Right ventricle myocardium inferior (tissue), 1 donor: ENCODE results near the gene FAM120B. TPM values are rescaled to one million over a fixed set of nuclear protein-coding genes. Genes with fewer than 3 reads are reported as not detected.

Experiments used
- ATAC-seq: fragments of 200-7000 bp; cut with Tn5 transposase; one replicate; pipeline ENCODE4 v1.9.1; 2020; ENCODE audit warnings: mild to moderate bottlenecking, moderate library complexity
- DNase-seq: peaks from one replicate; pipeline ENCODE4 v3.0.0; 2021; ENCODE audit errors: missing footprints
- intact Hi-C: fragments of 100-400 bp; cut with DNase I; formaldehyde crosslinking; loops from one replicate; pipeline ENCODE4 v1.11.0; 2022
- total RNA-seq: library from RNA; stranded (reverse); fragmentation: NEBNext Ultra II Directional; extraction: Animal tissue kit (Norgen Biotek cat#: 25700); gene quantifications from one replicate; pipeline ENCODE4 v1.2.1, GENCODE V29; 2021
- donor health status: DM: no; HTN: yes; CAD: no; lungs with severe emphysema.

FAM120B gene
- total RNA-seq, 1 donor from 2014 or later, result 16.3 TPM

DNA sequence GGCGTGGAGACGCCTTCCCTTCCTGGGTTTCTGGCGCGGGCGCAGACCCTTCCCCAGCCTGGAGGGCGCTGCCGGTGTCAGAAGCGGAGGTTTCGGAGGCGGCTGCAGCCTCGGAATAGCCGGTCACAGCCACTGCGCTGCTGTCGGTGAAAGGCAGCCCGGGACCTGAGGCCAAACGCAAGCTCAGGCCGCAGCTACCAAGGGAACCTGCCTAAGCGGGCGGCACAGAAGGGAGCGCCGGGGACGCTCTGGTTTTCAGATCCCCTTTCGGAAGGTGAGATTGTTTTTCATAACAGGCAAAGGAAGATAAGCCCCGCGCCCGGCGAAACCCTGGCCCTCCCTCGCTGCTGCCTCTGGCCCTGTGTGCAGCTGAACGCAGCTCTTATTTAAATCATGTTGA, 116.5 kb downstream of the FAM120B start:
- no peak for DNase-seq
- peak; percentile 31 for ATAC-seq

DNA sequence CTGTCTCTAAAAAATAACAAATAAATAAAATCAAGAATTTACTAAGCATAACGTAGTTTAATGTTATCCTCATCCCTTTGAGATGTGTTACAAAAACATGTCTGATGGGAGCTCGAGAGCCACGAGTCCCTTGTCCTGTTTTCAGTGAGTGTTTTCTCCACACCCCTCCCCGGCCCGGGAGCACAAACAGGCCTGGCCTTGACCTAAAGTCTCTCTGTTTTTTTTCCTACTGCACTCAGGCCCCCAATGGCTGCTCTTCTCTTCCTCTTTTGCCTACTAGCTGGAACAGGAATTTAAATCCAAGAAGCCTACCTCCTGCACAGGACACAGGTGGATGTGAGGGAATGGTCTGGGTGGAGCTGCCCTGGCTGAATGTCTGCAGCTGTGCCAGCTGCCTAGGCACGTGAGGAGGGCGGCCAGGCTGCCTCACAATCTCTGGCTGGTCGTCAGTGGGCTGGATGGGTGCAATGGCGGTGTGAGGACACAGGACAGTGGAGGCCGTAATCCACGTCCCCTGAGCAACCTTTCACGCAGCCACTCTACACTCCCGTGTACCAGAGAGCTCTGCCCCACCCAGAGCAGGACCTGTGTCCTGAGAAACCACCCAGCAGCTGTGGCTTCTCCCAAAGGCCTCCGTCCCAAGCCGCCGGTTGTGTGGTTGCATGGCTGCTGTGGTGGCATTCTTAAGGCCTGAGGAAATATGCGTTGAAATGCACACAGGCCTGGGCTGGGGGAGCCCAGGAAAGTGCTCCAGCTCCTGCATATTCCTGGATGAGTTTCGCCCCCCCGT, 117.5 kb downstream of the FAM120B start:
- DNase-seq, result no peak
- intact Hi-C loops, result no loop called here
- no peak for ATAC-seq

More for the DNA sequence above, 116.5 kb downstream of the FAM120B start:
- intact Hi-C loops, result no loop called here

DNA sequence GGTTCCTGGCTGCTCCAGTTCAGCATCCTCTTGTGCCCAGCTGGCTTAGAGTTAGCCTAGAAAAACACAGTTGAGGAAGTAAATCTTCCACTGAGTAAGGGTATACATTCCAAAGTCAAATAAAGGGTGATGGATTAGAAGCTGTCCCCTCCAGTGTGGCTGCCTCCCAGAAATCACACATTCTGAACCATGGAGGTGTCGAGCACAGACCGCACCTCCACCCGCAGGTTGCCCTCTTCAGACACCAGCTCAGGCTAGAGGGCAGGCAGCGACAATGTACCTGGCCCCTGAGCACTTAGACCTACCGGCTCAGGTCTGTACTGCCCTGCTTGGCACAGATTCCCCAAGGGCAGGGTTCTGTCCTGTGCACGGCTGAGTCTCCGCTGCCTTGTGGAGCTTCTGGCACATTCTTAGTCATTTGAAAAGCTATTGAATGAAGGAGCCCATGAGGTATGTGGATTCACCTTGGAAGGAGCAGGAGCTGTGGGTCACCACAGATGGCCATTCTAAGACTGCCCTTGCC, 118.1 kb downstream of the FAM120B start:
- ATAC-seq (no peak), DNase-seq (no peak)
- intact Hi-C loops, result no loop called here

DNA sequence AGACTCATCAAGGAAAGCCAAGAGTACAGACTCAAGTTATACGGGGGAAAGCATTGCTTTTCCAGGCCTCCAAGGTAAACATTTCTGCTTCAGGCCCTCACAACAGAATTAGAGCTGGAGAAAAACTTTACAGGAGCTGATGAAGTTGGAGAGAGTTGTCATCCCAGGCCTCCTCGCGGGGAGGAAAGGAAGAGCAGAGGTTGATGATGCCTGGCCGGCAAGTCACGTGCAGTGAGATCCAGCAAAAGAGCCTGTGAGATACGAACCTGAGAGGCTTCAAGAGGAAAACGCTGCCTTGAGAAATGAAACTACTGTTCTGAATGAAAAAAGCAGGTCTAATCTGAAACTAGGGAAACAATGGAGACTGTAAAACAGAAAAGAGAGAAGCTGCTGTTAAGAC, 122.9 kb downstream of the FAM120B start:
- ATAC-seq, result no peak
- intact Hi-C loops, result no loop called here
- no peak for DNase-seq

DNA sequence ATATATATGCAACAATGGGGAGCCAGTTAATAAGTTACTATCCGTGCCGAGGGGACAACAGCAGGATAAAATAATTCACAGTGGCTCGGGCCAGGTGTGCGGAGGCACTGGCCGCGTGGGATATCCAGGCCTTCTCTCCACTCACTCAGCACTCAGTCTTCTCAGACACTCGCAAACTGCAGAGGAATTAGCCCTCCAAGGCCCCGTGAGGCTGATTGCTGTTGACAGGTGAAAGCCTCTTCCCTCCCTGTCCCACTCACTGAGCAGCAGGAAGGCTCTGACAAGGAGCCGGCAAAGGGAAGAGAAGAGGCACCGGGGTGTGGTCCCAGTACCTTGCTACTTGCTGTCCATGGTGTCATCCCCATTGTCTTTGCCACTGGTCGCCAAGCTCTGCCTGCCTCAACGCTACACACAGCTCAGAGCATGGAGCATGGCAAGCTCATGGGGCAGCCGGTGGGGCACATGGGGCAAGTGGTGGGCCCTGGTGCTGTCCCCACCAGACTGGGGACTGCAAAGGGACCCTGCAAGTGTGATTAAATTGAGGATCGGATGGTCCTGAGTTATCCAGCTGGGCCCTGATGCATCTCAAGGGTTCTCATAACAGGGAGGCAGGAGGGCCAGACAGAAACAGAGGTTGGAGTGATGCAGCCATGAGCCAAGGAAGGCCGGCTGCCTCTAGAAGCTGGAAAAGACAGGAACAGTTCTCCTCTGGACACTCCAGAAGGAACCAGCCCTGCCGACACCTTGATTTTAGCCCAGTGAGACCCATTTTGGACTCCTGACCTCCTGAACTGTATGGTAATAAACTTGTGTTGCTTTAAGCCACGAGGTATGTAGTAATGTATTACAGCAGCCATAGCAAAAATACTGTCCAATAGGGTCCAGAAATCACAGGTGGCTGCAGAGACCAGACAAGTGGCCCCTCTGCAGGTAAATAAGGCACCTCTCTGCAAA, 126.9 kb downstream of the FAM120B start:
- ATAC-seq (no peak), DNase-seq (peak; percentile 43)
- intact Hi-C loops, result no loop called here

DNA sequence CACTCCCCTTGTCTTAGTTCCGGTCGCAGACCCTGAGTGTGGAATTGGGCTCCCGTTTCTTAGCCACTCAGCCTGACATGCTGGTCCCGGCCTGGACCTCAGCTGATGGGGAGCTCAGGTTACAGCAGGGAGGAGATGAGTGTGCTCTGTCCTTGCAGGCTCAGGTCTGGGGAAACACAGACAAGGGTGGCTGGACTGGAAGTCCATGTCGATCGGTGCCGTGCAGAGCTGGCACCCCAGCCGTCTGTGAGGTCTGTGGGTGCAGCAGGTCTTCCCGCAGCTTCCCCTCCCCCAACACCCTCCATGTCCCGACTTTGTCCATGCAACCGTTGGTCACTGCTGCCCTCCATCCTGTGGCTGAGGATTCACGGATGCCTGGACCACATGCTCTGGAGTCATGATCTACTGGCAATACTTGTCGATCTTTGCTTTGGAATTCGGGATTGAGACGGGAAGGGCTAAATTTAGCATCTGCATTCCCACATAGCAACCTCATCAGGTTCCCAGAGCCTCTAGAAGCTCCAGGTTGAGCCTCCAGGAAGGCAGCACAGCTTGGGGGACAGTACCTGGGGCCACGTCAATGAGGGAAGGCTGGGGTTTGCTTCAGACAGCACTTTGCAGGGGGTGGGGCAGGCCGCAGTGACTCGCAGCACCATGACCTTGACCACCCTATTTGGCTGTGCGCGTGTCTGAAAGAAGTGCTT, 127.7 kb downstream of the FAM120B start:
- intact Hi-C loops, result no loop called here
- peak; percentile 50 for DNase-seq
- ATAC-seq, result no peak

DNA sequence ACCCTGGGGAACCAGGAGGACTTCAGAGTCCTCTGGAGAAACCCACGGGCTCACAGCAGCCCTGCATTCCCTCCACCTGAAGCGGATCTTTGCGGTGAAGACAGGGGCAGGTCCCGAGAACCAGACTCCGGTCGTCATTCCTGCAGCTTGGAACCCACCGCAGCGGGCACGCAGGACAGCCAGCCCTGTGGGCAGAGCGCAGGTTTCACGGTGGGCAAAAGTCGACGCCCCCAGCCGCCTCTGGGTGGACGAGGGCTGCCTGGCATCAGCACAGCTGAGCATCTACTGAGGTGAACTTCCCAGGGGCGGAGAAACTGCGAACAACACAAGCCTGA, 128.2 kb downstream of the FAM120B start:
- DNase-seq (peak; percentile 42), ATAC-seq (no peak)
- intact Hi-C loops, result loop anchor here (5.0 kb wide), 1 partner anchor 83 kb away; no protein-coding TSS in a partner anchor

DNA sequence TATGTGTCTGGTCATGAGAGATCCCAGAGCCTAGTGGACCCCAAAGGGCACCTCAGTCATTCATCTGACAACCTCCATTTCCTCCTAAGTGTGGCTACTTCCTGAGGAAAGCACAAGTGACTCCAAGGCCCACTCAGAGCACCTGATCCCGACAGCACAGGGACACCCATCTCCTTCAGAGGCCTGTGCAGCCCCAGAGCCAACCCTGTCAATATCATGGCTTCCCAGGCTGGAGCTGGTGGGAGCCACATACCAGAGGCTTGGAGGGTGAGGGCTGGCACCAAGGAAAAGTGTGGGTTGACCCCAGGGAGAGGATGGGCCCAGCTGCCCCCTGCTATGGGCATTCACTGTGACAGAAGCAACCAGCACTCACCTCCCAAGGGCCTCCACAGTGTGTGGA, 129.2 kb downstream of the FAM120B start:
- DNase-seq (no peak), ATAC-seq (no peak)
- intact Hi-C loops, result loop anchor here (5.0 kb wide), 1 partner anchor 82 kb away; no protein-coding TSS in a partner anchor

DNA sequence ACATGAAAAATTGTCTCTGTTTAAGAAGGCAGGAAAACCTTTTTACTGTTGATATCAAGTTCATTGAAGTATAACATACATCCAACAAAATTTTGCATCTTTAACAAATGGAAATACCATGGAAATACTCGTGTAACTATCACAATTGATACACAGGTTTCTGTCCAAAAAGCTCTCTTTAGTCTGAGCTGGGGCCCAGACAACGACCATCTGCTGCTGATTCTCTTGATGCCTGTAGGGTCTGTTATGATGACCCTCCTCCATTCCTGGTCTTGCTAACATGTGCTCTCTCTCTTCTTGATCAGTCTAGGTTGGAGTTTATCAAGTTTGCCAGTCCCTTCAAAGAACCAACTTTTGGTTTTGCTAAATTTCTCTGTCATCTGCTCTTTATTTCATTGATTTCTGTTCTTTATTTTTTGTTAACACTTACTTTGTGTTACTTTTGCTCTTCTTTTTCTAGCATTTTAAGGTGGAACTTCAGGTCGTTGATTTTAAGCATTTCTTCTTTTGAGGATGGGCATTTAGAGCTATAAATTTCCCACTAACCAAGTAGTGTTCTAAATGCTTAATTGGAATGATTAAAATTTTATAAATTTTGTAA, 129.8 kb downstream of the FAM120B start:
- DNase-seq (no peak), ATAC-seq (no peak)
- intact Hi-C loops, result loop anchor here (5.0 kb wide), 1 partner anchor 81 kb away; no protein-coding TSS in a partner anchor

DNA sequence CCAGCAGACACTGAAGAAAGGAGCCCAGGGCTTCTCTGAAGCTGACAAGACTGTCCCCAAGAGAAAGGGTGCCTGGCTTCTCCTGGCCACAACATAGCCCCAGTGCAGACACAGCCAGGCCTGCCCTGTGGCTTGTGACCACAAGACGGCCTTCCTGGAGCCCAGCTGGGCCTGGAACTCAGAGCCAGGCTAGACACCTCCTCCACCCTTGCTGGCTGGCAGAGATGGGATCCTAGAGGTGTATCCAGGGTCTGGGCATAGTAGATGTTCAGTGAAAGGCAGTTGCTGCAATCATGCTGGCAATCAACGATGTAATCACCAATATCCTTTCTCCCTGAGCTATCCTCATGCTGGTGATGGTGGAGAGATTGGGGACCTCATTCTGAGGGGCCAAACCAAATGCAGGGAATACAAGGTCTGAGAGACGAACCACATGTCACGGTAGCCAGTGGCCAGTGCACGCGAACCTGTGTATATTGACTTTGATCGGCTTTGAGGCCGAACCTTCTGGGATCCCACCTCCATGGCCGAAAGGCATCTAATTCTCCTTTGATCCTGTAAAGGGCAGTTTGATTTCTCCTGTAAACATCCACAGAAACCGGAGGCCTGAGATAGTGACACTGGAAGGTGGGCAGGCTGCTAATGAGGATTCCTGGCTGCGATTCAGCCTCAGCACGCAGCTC, 131.3 kb downstream of the FAM120B start:
- no peak for ATAC-seq
- intact Hi-C loops, result loop anchor here (5.0 kb wide), 1 partner anchor 79 kb away; no protein-coding TSS in a partner anchor

DNA sequence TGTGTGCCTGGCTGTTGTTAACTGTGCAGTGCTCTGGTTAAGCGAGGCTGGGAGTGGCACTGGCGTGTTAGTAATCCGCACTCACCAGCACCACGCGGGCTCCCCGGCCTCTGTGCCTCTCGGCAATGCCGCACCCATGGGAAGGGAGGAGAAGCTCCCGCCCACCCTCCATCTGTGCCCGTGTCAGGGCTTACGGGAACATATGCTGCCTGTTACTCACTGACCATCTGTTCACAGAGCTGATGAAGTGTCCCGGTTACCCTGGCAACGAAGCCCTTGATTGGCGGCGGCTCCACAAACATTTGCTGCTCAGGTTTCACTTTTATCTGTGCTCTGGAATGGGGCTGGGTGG, 131.8 kb downstream of the FAM120B start:
- DNase-seq (peak; percentile 85), ATAC-seq (peak; percentile 90)
- intact Hi-C loops, result loop anchor here (5.0 kb wide), 1 partner anchor 79 kb away; no protein-coding TSS in a partner anchor

More for the DNA sequence above, 131.3 kb downstream of the FAM120B start:
- no peak for DNase-seq

DNA sequence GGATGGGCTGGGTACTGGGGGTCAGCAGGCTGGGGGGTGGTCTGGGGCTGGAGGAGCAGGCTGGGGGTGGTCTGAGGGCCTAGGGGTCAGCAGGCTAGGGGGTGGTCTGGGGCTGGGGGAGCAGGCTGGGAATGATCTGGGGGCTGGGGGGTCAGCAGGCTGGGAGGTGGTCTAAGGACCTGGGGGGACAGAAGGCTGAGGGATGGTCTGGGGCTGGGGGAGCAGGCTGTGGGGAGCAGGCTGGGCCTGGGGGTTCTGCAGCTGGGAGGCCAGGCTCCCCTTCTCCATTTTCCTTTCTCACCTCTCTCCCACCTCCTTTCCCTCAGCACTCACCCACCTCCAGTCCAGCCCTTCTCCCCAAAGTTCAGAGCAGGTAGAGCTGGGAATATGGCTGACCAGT, 132.3 kb downstream of the FAM120B start:
- DNase-seq (peak; percentile 13), ATAC-seq (no peak)
- intact Hi-C loops, result loop anchor here (5.0 kb wide), 1 partner anchor 78 kb away; no protein-coding TSS in a partner anchor

DNA sequence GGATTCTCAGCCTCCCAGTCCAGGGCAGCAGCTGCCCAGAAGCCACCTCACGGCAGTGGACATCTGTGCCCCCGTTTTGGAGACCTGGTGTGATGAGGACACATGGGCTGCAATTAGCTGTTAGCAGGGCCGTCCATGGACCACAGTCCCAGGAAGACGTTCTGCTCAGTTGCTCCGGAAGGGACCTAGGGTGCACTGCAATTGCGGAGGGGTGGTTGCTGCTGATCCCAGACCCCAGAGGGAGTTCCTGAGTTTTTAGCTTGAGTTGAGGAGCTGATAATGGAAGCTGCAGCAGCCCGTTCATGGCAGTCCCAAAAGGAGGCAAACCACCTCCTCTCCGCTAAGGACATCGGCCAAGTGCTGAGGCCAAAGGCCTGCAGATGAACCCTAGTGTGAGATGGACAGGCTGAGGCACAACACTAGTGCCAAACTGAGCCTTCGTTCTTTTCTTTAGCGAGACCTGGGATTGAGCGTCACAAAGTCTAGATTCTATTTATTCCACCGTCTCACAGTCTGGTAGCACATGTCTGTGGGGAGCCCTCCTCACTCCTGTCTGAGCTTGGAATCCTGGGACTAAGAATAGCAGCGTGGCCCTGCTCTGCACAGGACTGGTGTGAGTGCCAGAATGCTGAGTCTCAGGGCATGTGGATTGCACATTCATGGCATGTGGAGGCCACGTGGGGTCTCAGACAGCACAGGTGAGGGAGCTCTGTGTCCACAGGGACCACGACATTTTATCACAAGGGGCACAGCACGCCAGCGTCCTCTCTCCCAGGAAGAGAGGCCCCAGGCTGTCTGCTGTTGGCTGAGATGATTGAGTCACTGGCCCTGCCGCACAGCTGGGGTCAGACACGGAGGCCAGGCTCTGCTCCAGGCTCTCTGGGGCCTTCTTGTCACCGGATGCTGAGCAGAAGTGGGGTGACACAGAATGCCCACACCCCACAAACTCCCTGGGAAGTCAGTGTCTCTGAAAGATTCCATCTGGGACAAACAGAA, 133.1 kb downstream of the FAM120B start:
- peak; percentile 30 for ATAC-seq
- intact Hi-C loops, result loop anchor here (5.0 kb wide), 1 partner anchor 78 kb away; no protein-coding TSS in a partner anchor
- peak; percentile 50 for DNase-seq

DNA sequence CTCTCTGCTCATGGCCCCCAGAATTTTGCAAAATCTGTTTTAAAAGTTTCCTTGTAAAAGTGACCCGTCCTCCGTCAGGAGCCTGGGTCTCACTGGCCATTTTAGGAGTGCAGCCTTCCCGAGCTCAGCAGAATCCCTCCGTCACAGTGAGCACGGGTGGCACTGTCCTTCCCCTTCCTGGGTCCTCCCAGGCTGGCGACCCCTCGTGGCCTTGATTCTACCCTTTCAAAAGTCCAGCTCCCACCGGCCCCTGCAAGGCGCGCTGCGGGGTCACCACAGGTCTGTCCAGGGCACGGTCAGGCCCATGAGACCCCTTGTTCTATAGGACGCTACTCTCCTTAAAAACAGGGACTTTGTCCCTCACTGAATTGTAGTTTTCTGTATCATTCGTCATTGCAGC, 133.9 kb downstream of the FAM120B start:
- DNase-seq, result peak; percentile 14
- ATAC-seq, result no peak
- intact Hi-C loops, result no loop called here

DNA sequence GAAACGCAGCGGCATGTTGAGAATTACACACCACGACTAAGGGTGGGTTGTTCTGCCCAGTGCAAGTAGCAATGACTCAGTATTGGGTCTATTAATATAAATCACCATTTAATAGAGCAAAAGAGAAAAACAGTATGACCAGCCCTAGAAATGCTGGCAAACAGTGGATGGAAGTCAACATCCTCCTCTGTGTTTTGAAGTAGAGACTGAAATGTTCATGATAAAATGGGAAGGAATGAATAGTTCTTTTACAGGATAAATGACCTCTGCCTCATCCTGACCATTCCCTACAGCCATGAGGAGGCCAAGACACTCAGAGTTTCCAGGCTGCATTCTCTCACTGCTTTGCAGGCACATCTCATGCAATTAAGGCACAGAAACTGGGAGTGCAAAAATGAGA, 134.8 kb downstream of the FAM120B start:
- ATAC-seq (no peak), DNase-seq (no peak)
- intact Hi-C loops, result no loop called here

DNA sequence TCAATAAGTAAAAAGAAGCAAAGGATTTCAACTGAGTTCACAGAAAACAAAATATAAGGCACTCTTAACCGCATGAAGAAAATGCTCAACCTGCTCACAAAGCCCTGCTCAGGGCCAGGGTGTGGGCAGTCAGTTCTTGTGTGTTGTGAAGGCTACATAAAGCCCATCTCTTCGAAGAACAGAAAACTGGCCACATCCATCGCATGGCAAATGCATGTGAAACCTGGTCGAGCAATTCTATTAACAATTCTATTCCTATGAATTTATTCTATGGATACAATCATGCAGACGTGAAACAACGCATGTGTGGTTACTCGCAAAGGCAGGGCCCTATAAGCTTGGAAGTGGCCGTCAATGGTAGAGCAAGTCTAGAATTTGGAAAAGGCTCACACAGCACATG, 136.0 kb downstream of the FAM120B start:
- DNase-seq (no peak), ATAC-seq (no peak)
- intact Hi-C loops, result no loop called here
